H1 (cell line): ENCODE measurements around the gene CASQ2. TPM values are rescaled to one million over a fixed set of nuclear protein-coding genes. Genes with fewer than 3 reads are reported as not detected.

Experiments used
- CTCF ChIA-PET: fragments of 300-600 bp; sonication (Branson Sonifier 250); formaldehyde crosslinking; loops from one replicate; lab custom pipeline; 2021; ENCODE audit not compliant: partially characterized antibody; lab: Charles Lee
- POLR2A ChIA-PET: fragments of 300-600 bp; sonication (Branson Sonifier 250); formaldehyde crosslinking; loops from one replicate; lab custom pipeline; 2021; ENCODE audit warnings: inconsistent platforms; ENCODE audit not compliant: partially characterized antibody; lab: Charles Lee
- DNase-seq, 2 experiments: peaks; one replicate each; pipeline versions ENCODE4 v3.0.0 to v3.0.0-alpha.2; 2010 to 2022; ENCODE audit warnings: low spot score in 2 of 2, low read depth in 1 of 2, mixed read lengths in 1 of 2
- FAIRE-seq: peaks from 2 replicates; lab custom pipeline; 2011; peaks lifted over from hg19 to GRCh38; lab: Jason Lieb, UNC
- H2AFZ ChIP-seq: 2 replicates; pipeline ENCODE4 v1.8.1; 2012; ENCODE audit warnings: low read length, inconsistent platforms
- H2AK5ac ChIP-seq: 2 replicates; pipeline ENCODE4 v1.6.1; 2013; ENCODE audit warnings: low read depth, low read length
- H2BK120ac ChIP-seq: replicated peaks from 2 replicates; pipeline ENCODE3; 2013; ENCODE audit warnings: low read depth, low read length, inconsistent platforms
- H2BK12ac ChIP-seq: 2 replicates; pipeline ENCODE4 v1.6.1; 2013; ENCODE audit warnings: low read depth, low read length
- H2BK15ac ChIP-seq: 2 replicates; pipeline ENCODE4 v1.6.1; 2013; ENCODE audit warnings: low read length
- H2BK20ac ChIP-seq: 2 replicates; pipeline ENCODE4 v1.6.1; 2013; ENCODE audit warnings: low read length
- H2BK5ac ChIP-seq: 2 replicates; pipeline ENCODE4 v1.6.1; 2013; ENCODE audit warnings: low read depth, low read length
- H3K14ac ChIP-seq: 2 replicates; pipeline ENCODE4 v1.6.1; 2013; ENCODE audit warnings: inconsistent platforms; ENCODE audit not compliant: insufficient read length
- H3K18ac ChIP-seq: 2 replicates; pipeline ENCODE4 v1.6.1; 2013; ENCODE audit warnings: low read length; ENCODE audit errors: extremely low read depth
- H3K23ac ChIP-seq: 2 replicates; pipeline ENCODE4 v1.6.1; 2013; ENCODE audit warnings: inconsistent platforms; ENCODE audit not compliant: insufficient read length
- H3K23me2 ChIP-seq: 2 replicates; pipeline ENCODE4 v1.6.1; 2013; ENCODE audit warnings: low read depth, low read length
- H3K27ac ChIP-seq: 2 replicates; pipeline ENCODE4 v1.6.1; 2011; ENCODE audit warnings: low read depth, low read length, inconsistent platforms
- H3K27me3 ChIP-seq, 4 experiments: replicated peaks in 1 of 4; 1 replicate in 1 of 4; 2 replicates in 3 of 4; pipeline versions ENCODE4 v1.6.1 to v1.8.1; 2011 to 2013; ENCODE audit warnings: low read length in 3 of 4, mild to moderate bottlenecking in 3 of 4, inconsistent platforms in 2 of 4, mixed read lengths in 2 of 4, moderate library complexity in 1 of 4; ENCODE audit not compliant: control insufficient read depth in 3 of 4, insufficient read depth in 3 of 4; ENCODE audit errors: extremely low read depth in 1 of 4
- H3K36me3 ChIP-seq, 4 experiments: 2 replicates each; pipeline versions ENCODE4 v1.6.1 to v1.8.1; 2011 to 2013; ENCODE audit warnings: mild to moderate bottlenecking in 4 of 4, low read length in 3 of 4, moderate library complexity in 2 of 4, control low read depth in 1 of 4, inconsistent platforms in 1 of 4; ENCODE audit not compliant: insufficient read depth in 4 of 4, control insufficient read depth in 2 of 4
- H3K4ac ChIP-seq: replicated peaks from 2 replicates; pipeline ENCODE3; 2013; ENCODE audit warnings: low read length, low read depth, mixed read lengths, inconsistent platforms; ENCODE audit not compliant: insufficient read length
- H3K4me1 ChIP-seq, 4 experiments: replicated peaks in 1 of 4; 1 replicate in 1 of 4; 2 replicates in 3 of 4; pipeline versions ENCODE4 v1.6.1 to v1.8.1; 2011 to 2013; ENCODE audit warnings: low read length in 3 of 4, inconsistent platforms in 2 of 4, mixed read lengths in 1 of 4; ENCODE audit not compliant: insufficient read depth in 4 of 4, control insufficient read depth in 3 of 4
- H3K4me2 ChIP-seq, 2 experiments: 2 replicates each; pipeline versions ENCODE4 v1.6.1 to v1.8.1; 2011 to 2013; ENCODE audit warnings: low read depth in 2 of 2, low read length in 2 of 2, control low read depth in 1 of 2, inconsistent platforms in 1 of 2, mild to moderate bottlenecking in 1 of 2; ENCODE audit not compliant: insufficient read depth in 1 of 2
- H3K4me3 ChIP-seq, 4 experiments: fragments of 200-600, 300-600 bp in 1 of 4; sonication (generic), shearing (Covaris generic), sonication (Bioruptor Twin) in 1 of 4; 2 replicates each; pipeline versions ENCODE4 v1.5.1 to v1.8.1; 2011 to 2016; ENCODE audit warnings: low read length in 4 of 4, low read depth in 3 of 4, control low read depth in 2 of 4, inconsistent platforms in 2 of 4, mild to moderate bottlenecking in 2 of 4, mixed read lengths in 1 of 4, moderate library complexity in 1 of 4; ENCODE audit not compliant: insufficient read depth in 2 of 4; ENCODE audit errors: extremely low read depth in 1 of 4
- H3K56ac ChIP-seq: replicated peaks from 2 replicates; pipeline ENCODE3; 2013; ENCODE audit warnings: low read depth, mild to moderate bottlenecking, mixed read lengths, low read length, inconsistent platforms; ENCODE audit not compliant: insufficient read length
- H3K79me1 ChIP-seq: 2 replicates; pipeline ENCODE4 v1.6.1; 2013; ENCODE audit warnings: low read depth, low read length, control low read depth
- H3K79me2 ChIP-seq, 2 experiments: 2 replicates each; pipeline versions ENCODE4 v1.6.1 to v1.8.1; 2012 to 2013; ENCODE audit warnings: low read length in 2 of 2, mild to moderate bottlenecking in 2 of 2, inconsistent platforms in 1 of 2; ENCODE audit not compliant: insufficient read depth in 2 of 2, control insufficient read depth in 1 of 2
- H3K9ac ChIP-seq, 4 experiments: replicated peaks in 1 of 4; 1 replicate in 1 of 4; 2 replicates in 3 of 4; pipeline versions ENCODE4 v1.6.1 to v1.8.1; 2011 to 2013; ENCODE audit warnings: low read depth in 3 of 4, low read length in 3 of 4, control low read depth in 2 of 4, mild to moderate bottlenecking in 2 of 4, moderate library complexity in 2 of 4, inconsistent platforms in 1 of 4; ENCODE audit errors: extremely low read depth in 1 of 4
- H3K9me3 ChIP-seq, 2 experiments: 2 replicates each; pipeline versions ENCODE4 v1.6.1 to v1.8.1; 2012 to 2013; ENCODE audit warnings: mild to moderate bottlenecking in 2 of 2, moderate library complexity in 2 of 2, control low read depth in 1 of 2, inconsistent platforms in 1 of 2, low read depth in 1 of 2, low read length in 1 of 2, mixed read lengths in 1 of 2; ENCODE audit not compliant: insufficient read depth in 2 of 2
- H4K20me1 ChIP-seq, 2 experiments: replicated peaks in 1 of 2; 2 replicates each; pipeline versions ENCODE3 to v1.8.1; 2011 to 2013; ENCODE audit warnings: inconsistent platforms in 2 of 2, low read length in 2 of 2, mild to moderate bottlenecking in 1 of 2; ENCODE audit not compliant: insufficient read depth in 2 of 2, control insufficient read depth in 1 of 2
- H4K5ac ChIP-seq: 2 replicates; pipeline ENCODE4 v1.6.1; 2013; ENCODE audit warnings: low read length, low read depth, mixed read lengths, inconsistent platforms; ENCODE audit not compliant: insufficient read length
- H4K8ac ChIP-seq: 2 replicates; pipeline ENCODE4 v1.8.0; 2013; ENCODE audit warnings: mild to moderate bottlenecking, moderate library complexity, low read length, inconsistent platforms; ENCODE audit not compliant: insufficient read depth; ENCODE audit errors: extremely low read depth
- H4K91ac ChIP-seq: replicated peaks from 2 replicates; pipeline ENCODE3; 2013; ENCODE audit warnings: low read length, mixed read lengths, inconsistent platforms; ENCODE audit not compliant: insufficient read length
- CBX5 ChIP-seq: fragments of 300-800, 300-1000 bp; sonication (generic); IDR thresholded peaks from 2 replicates; pipeline ENCODE4 v1.7.1; 2016; ENCODE audit warnings: antibody characterized with exemption, low read length, low read depth
- CEBPB ChIP-seq: IDR thresholded peaks from 2 replicates; pipeline ENCODE4 v1.6.1; 2012; ENCODE audit warnings: low read depth, low read length
- JUN ChIP-seq: IDR thresholded peaks from 2 replicates; pipeline ENCODE4 v1.6.1; 2011; ENCODE audit warnings: low read depth, mild to moderate bottlenecking, improper control_type of control experiment, low read length
- JUND ChIP-seq: IDR thresholded peaks from 2 replicates; pipeline ENCODE4 v1.6.1; 2011; ENCODE audit warnings: mild to moderate bottlenecking, improper control_type of control experiment, low read length
- KDM1A ChIP-seq: fragments of 200-600, 300-600 bp; sonication (generic); IDR thresholded peaks from 2 replicates; pipeline ENCODE4 v1.7.1; 2016; ENCODE audit warnings: mild to moderate bottlenecking, low read length, borderline replicate concordance
- NANOG ChIP-seq: IDR thresholded peaks from 2 replicates; pipeline ENCODE4 v1.6.1; 2011; ENCODE audit warnings: low read length, low read depth, mild to moderate bottlenecking, inconsistent platforms; ENCODE audit not compliant: insufficient read depth, poor library complexity, severe bottlenecking
- POLR2A ChIP-seq, 2 experiments: IDR thresholded peaks; 1 replicate in 1 of 2; 2 replicates in 1 of 2; pipeline ENCODE4 v1.6.1; 2011; ENCODE audit warnings: low read depth in 2 of 2, low read length in 2 of 2, mild to moderate bottlenecking in 2 of 2; ENCODE audit errors: control extremely low read depth in 1 of 2
- POLR2AphosphoS5 ChIP-seq: IDR thresholded peaks from 2 replicates; pipeline ENCODE4 v1.6.1; 2011; ENCODE audit warnings: low read depth, low read length
- SIRT6 ChIP-seq: IDR thresholded peaks from one replicate; pipeline ENCODE4 v1.7.1; 2012; ENCODE audit warnings: low read length, inconsistent platforms
- SIX5 ChIP-seq: IDR thresholded peaks from 2 replicates; pipeline ENCODE4 v1.6.1; 2011; ENCODE audit warnings: mild to moderate bottlenecking, low read depth, low read length
- SP2 ChIP-seq: IDR thresholded peaks from 2 replicates; pipeline ENCODE4 v1.6.1; 2012; ENCODE audit warnings: mild to moderate bottlenecking, low read length, inconsistent platforms
- SUZ12 ChIP-seq: fragments of 200-600 bp; sonication (generic); IDR thresholded peaks from 2 replicates; pipeline ENCODE4 v1.6.1; 2012; ENCODE audit warnings: mild to moderate bottlenecking, inconsistent platforms, low read length, moderate library complexity, mixed read lengths
- WGBS, 2 experiments: shearing (Covaris generic) in 1 of 2; methylation state at CpG; one replicate each; pipeline versions ENCODE4 v1.1.6 to v1.1.7; 2013 to 2015; ENCODE audit warnings: low lambda C conversion rate in 2 of 2, mixed read lengths in 2 of 2, inconsistent platforms in 1 of 2, low coverage in 1 of 2, missing lambda C conversion rate in 1 of 2; ENCODE audit not compliant: insufficient replicate concordance in 2 of 2, insufficient coverage in 1 of 2, insufficient read length in 1 of 2; ENCODE audit errors: extremely low coverage in 1 of 2, missing lambda C conversion rate in 1 of 2; 5-methylcytosine and 5-hydroxymethylcytosine counted together
- polyA plus RNA-seq, 7 experiments: library from polyadenylated mRNA; depleted of rRNA in 3 of 7; stranded (reverse) in 5 of 7; unstranded in 2 of 7; fragments of >200 nt in 5 of 7; fragments of 200-250 nt in 2 of 7; gene quantifications; 1 replicate in 5 of 7; 2 replicates in 1 of 7; 4 replicates in 1 of 7; pipeline versions ENCODE4 v1.2.1 to v1.2.3, GENCODE V29; 2011 to 2013; ENCODE audit warnings: missing spikeins in 2 of 7, mixed read lengths in 2 of 7
- total RNA-seq: library from RNA; stranded (reverse); fragmentation: NEBNext Ultra II Directional; extraction: Animal tissue kit (Norgen Biotek cat#: 25700); gene quantifications from 2 replicates; pipeline ENCODE4 v1.2.1, GENCODE V29; 2021

CASQ2 gene
- total and polyA plus RNA-seq, 2 of the 8 experiments (the other 6 are each of a cell fraction or from before 2014, with no cell fraction given): not detected

DNA sequence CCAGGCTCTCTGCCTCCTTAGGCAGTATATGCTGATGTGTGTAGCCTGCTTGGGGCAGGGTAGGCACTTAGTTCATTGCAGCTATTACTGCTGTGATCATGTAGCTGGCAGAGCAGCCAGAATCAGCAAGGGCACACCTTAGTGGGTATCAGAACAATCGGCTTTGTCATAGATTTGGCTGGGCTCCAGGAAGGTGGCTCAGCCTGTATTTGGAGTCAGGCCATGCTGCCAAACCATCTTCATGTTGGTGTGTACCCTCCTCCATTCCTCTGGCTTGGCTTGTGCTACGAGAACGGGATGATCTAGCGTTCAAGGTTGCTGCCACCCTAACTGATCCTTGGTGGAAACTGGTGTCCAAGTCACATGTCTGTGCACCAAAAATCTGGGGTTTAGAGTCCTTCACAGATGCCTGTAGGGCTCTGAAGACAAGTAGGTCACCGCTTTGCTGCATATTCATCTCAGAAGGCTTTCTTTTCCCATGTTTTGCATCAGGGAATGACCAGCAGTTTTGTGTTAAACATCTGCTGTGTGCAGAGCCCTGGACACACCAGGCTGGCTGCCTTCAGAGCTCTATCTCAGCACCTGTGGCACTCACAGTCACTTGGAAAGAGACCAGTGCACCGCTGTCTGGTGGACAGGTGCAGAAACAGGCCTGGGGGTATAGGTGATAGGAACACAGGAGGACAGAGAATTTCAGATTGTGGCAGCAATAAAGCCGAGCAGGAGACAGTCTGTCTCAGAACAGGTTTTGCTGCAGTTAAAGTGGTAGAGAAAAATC, 103.0 kb downstream of the CASQ2 start:
- CTCF ChIA-PET: interaction anchor here (0.7 kb wide), 1 partner anchor 18 kb away, joined by 3 read pairs; no protein-coding TSS in a partner anchor
- FAIRE-seq: no peak
- H3K27me3 ChIP-seq: no peaks in the 10 kb centered on the region
- TF ChIP-seq CBX5: no peak
- TF ChIP-seq POLR2A (IDR thresholded peaks at IDR 0.05; ENCODE audit: control extremely low read depth in 1 of 2, low read depth in 2 of 2, low read length in 2 of 2): no peak
- TF ChIP-seq SIX5: no peak
- no peak for TF ChIP-seq JUN
- TF ChIP-seq CEBPB: no peak
- TF ChIP-seq NANOG: no peak
- no peak for TF ChIP-seq KDM1A
- no peak for TF ChIP-seq JUND
- no peak for TF ChIP-seq POLR2AphosphoS5
- TF ChIP-seq SIRT6: no peak
- no peak for TF ChIP-seq SP2
- TF ChIP-seq SUZ12: no peak

More for the DNA sequence above, 103.0 kb downstream of the CASQ2 start:
- no peak overlapping the region for H2AFZ ChIP-seq
- H3K27ac ChIP-seq: no peak overlapping the region
- H2AK5ac ChIP-seq: no peak overlapping the region
- H3K79me1 ChIP-seq: 0 out of 2 replicates have a peak, but pooled peaks cover 2% of the 10 kb centered on the region
- peaks cover 9 to 26% (median 12%) of the 10 kb centered on the region in 4 experiments; a peak in 7 of 8 replicates for H3K36me3 ChIP-seq
- H4K20me1 ChIP-seq: peaks cover 0 to 8% of the 10 kb centered on the region in 2 experiments
- H2BK5ac ChIP-seq: no peak overlapping the region
- H3K4ac ChIP-seq: no peak overlapping the region
- no peak overlapping the region for H3K4me2 ChIP-seq
- H3K23me2 ChIP-seq: no peaks in the 10 kb centered on the region
- no peak for DNase-seq
- POLR2A ChIA-PET: no interaction called here
- H4K5ac ChIP-seq: no peak overlapping the region
- no peak overlapping the region for H2BK15ac ChIP-seq
- H3K4me1 ChIP-seq: no peaks in the 10 kb centered on the region
- no peak overlapping the region for H4K91ac ChIP-seq
- H3K4me3 ChIP-seq: no peak overlapping the region
- H2BK20ac ChIP-seq: no peak overlapping the region
- H3K9me3 ChIP-seq: no peaks in the 10 kb centered on the region
- no peak overlapping the region for H3K9ac ChIP-seq
- no peak overlapping the region for H4K8ac ChIP-seq
- no peaks in the 10 kb centered on the region for H3K79me2 ChIP-seq
- no peak overlapping the region for H2BK12ac ChIP-seq
- H3K23ac ChIP-seq: no peak overlapping the region
- no peak overlapping the region for H3K56ac ChIP-seq
- no peak overlapping the region for H3K14ac ChIP-seq
- no peak overlapping the region for H2BK120ac ChIP-seq
- no peak overlapping the region for H3K18ac ChIP-seq
- 92% methylated on average over 7 of the region's 7 CpGs; no CpG with 5 or more reads in 1 of the 2 experiments for WGBS, 2 experiments
